HG03469 (cell line): Measurements from ENCODE around the gene UGT2B7.
"Not testable (repeated sequence)": the region's sequence is repeated elsewhere in the genome, so short reads cannot be mapped to it uniquely, and the experiment has no call there.

Experiments used
- ATAC-seq: cut with Tn5 transposase; IDR thresholded peaks from one replicate; pipeline ENCODE4 v1.9.1; 2021; ENCODE audit warnings: mild to moderate bottlenecking, moderate library complexity, moderate number of reproducible peaks; ENCODE audit not compliant: unreplicated experiment

UGT2B7 gene

GRCh38 chr4:69078852-69079251 is 17.4 kb upstream of the UGT2B7 start:
- no peak for ATAC-seq

GRCh38 chr4:69088473-69088872 is 7.8 kb upstream of the UGT2B7 start:
- ATAC-seq: no peak

- no peak for ATAC-seq
Measured at GRCh38 chr4:69089388-69089787, 6.9 kb upstream of the UGT2B7 start.

- ATAC-seq: no peak
Measured at GRCh38 chr4:69092190-69092589, 4.1 kb upstream of the UGT2B7 start.

- ATAC-seq: no peak
Measured at GRCh38 chr4:69092980-69093568, 3.2 kb upstream of the UGT2B7 start.

- ATAC-seq: no peak
Measured at GRCh38 chr4:69093681-69094080, 2.6 kb upstream of the UGT2B7 start.

GRCh38 chr4:69095301-69095731 is 958 bp upstream of the UGT2B7 start:
- ATAC-seq: no peak

- ATAC-seq: no peak
Measured at GRCh38 chr4:69096810-69097209, 536 bp downstream of the UGT2B7 start.

- no peak for ATAC-seq
Measured at GRCh38 chr4:69098470-69098869, 2.2 kb downstream of the UGT2B7 start.

GRCh38 chr4:69099910-69100309 is 3.6 kb downstream of the UGT2B7 start:
- no peak for ATAC-seq

GRCh38 chr4:69102668-69103067 is 6.4 kb downstream of the UGT2B7 start:
- ATAC-seq: not testable (repeated sequence)

GRCh38 chr4:69104719-69105275 is 8.5 kb downstream of the UGT2B7 start:
- no peak for ATAC-seq

GRCh38 chr4:69115151-69115850 is 19.0 kb downstream of the UGT2B7 start:
- not testable (repeated sequence) for ATAC-seq

- ATAC-seq: no peak
Measured at GRCh38 chr4:69115851-69116213, 19.6 kb downstream of the UGT2B7 start.

GRCh38 chr4:69116645-69117321 is 20.5 kb downstream of the UGT2B7 start:
- ATAC-seq: no peak

- ATAC-seq: no peak
Measured at GRCh38 chr4:69120870-69121269, 24.6 kb downstream of the UGT2B7 start.

GRCh38 chr4:69122476-69122875 is 26.2 kb downstream of the UGT2B7 start:
- ATAC-seq: no peak

GRCh38 chr4:69124941-69125340 is 28.7 kb downstream of the UGT2B7 start:
- no peak for ATAC-seq

- ATAC-seq: no peak
Measured at GRCh38 chr4:69126024-69126423, 29.8 kb downstream of the UGT2B7 start.

GRCh38 chr4:69133993-69134392 is 37.7 kb downstream of the UGT2B7 start:
- no peak for ATAC-seq

GRCh38 chr4:69134471-69134870 is 38.2 kb downstream of the UGT2B7 start:
- ATAC-seq: no peak

GRCh38 chr4:69141320-69141719 is 45.0 kb downstream of the UGT2B7 start:
- ATAC-seq: no peak
